ENCODE results near the gene SMARCAL1. TPM values are rescaled to one million over a fixed set of nuclear protein-coding genes. Genes with fewer than 3 reads are reported as not detected.

SMARCAL1 gene
- total RNA-seq, 1 donor, result 20.3 TPM

DNA sequence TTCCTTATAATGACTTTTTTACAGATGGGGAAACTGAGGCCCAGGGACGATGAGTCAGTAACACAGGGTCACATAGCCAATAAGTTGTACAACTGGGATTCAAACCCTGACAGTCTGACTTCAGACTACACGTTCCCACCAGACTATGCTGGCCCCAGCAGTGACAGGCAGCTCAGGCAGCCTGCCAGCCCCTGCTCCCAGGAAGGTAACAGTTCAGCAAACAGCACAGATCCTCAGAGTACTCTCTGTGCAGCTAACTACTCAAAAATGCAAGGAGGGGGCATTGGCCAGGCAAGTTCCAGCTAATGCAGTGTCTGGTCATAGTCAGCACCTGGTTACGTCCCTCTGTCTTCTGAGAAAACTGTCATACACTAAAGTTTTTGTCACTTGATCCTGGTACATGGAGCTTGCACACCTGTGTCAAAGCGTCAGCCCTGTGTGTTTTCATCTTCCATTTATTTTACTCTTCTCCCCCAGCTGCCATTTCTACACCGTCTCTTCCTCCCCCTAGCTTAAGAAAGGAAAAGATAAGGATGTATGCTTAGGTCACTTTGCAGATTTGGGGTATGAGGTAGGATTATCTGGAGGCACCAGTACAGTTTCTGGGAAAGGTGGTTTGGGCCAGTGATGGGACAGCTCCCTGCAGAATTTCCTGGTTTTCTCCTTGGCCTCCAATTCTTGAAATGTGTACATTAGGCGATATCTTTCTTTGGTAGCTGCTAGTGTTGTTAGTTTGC is 4.5 kb downstream of the SMARCAL1 start:
- DNase-seq (ENCODE audit: low read depth), result no peak
- H3K4me3 ChIP-seq (ENCODE audit: low read depth, low read length), result no peak overlapping the region
- TF ChIP-seq, protein P1, sequence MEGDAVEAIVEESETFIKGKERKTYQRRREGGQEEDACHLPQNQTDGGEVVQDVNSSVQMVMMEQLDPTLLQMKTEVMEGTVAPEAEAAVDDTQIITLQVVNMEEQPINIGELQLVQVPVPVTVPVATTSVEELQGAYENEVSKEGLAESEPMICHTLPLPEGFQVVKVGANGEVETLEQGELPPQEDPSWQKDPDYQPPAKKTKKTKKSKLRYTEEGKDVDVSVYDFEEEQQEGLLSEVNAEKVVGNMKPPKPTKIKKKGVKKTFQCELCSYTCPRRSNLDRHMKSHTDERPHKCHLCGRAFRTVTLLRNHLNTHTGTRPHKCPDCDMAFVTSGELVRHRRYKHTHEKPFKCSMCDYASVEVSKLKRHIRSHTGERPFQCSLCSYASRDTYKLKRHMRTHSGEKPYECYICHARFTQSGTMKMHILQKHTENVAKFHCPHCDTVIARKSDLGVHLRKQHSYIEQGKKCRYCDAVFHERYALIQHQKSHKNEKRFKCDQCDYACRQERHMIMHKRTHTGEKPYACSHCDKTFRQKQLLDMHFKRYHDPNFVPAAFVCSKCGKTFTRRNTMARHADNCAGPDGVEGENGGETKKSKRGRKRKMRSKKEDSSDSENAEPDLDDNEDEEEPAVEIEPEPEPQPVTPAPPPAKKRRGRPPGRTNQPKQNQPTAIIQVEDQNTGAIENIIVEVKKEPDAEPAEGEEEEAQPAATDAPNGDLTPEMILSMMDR (IDR thresholded peaks at IDR 0.05; ENCODE audit: insufficient read depth, low read depth, low read length), result no peak

- TF ChIP-seq, protein P1 (IDR thresholded peaks at IDR 0.05; ENCODE audit: insufficient read depth, low read depth, low read length), result no peak
- DNase-seq (ENCODE audit: low read depth), result no peak
Observed at GRCh38 chr2:216418981-216419380, 6.7 kb downstream of the SMARCAL1 start.

DNA sequence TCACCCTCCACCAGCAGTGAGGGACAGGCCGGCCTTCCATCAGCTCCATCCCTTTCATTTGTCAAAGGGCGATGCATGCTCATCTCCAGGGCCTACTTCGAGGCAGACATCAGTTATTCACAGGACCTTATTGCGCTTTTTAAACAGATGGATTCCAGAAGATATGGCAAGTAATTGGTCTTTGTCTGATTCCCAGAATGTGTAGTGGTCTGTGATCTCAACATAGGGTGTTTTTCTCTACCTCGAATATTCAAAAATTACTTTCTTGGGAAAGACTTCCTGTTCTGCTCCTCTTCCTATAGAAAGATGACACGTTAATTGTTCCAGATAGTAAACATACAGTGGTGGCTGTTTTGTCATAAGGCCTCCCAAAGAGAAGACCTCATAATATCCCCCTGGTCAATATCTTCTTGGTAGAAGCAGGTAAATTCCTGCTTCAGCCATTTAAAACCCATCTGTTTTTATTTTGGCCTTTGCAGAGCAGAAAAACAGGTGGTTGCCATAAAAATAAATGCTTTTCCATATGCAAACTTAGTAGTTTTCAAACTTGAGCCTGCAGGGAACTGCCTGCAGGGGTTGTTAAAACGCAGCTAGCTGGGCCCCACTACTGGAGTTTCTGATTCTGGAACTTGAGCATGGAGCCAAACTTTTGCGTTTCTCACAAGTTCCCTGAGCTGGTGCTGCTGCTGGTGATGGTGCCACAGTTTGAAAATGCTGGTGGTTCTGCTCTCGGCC is 8.2 kb downstream of the SMARCAL1 start:
- no peak overlapping the region for H3K4me3 ChIP-seq (ENCODE audit: low read depth, low read length)
- DNase-seq (ENCODE audit: low read depth), result peak; percentile 12
- TF ChIP-seq, protein P1 (IDR thresholded peaks at IDR 0.05; ENCODE audit: insufficient read depth, low read depth, low read length), result no peak

More at GRCh38 chr2:216418981-216419380, 6.7 kb downstream of the SMARCAL1 start:
- no peak overlapping the region for H3K4me3 ChIP-seq (ENCODE audit: low read depth, low read length)

DNA sequence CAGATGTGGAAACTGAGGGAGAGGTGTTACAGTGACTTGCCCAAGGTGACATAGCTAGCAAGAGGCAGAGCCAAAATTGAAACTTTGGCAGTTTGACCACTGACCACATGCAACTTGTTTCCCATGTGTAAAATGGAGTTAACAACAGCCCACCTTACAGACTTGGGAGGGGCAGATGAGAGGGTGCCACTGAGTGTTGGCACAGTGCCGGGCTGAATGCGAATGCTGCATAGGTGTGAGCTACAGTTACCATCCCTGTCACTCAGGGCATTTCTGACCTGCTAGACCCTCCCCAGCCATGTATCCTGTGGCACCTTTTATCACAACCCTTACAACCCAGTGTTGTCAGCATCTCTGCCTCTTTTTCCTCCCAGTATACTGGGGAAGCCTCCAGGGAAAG is 10.8 kb downstream of the SMARCAL1 start:
- no peak for DNase-seq (ENCODE audit: low read depth)
- TF ChIP-seq, protein P1 (IDR thresholded peaks at IDR 0.05; ENCODE audit: insufficient read depth, low read depth, low read length), result no peak
- H3K4me3 ChIP-seq (ENCODE audit: low read depth, low read length), result no peak overlapping the region

- H3K4me3 ChIP-seq (ENCODE audit: low read depth, low read length), result no peak overlapping the region
- TF ChIP-seq, protein P1 (IDR thresholded peaks at IDR 0.05; ENCODE audit: insufficient read depth, low read depth, low read length), result no peak
- DNase-seq (ENCODE audit: low read depth), result no peak
Observed at GRCh38 chr2:216424274-216424673, 12.0 kb downstream of the SMARCAL1 start.

DNA sequence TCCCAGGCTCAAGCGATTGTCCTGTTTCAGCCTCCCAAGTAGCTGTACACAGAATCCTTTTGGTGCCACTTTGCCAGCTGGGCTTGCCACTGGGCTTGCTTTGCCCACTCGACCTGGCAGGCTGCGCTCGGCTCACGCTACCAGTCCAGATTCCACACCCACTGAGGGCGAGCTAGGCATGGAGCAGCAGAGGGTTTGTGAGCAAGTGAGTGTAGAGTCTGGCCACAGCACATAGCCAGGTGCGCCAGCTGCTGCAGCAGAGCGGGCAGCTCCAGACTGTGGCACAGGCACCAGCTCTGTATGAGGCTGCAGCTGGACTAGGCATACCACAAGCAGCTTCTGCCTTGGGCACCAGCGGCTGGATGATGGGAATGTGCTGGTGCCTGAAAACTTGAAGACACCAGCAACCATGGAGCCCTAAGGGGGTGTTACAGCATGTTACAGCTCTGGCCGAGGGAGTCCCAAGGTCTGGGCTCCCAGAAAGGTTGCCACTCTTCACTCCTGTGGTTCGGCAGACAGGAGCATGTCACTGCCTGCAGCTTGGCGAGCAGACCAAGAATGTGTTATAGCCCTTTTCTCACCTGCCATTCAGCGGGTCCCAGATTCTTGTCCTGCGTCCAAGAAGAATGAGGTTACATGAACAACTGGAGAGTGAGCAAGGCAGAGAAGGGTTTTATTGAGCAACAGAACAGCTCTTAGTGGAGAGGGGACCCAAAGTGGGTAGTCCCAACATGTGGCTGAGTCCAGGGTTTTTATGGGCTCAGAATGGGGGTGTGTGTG is 12.9 kb downstream of the SMARCAL1 start:
- H3K4me3 ChIP-seq (ENCODE audit: low read depth, low read length), result no peak overlapping the region
- DNase-seq (ENCODE audit: low read depth), result no peak
- TF ChIP-seq, protein P1 (IDR thresholded peaks at IDR 0.05; ENCODE audit: insufficient read depth, low read depth, low read length), result no peak

Measured in fibroblast of villous mesenchyme (primary cell).